KMS-11 (cell line): ENCODE measurements around the gene SUSD3.

ENCODE experiments used
- H2AFZ ChIP-seq: fragments of 200-600 bp; sonication (generic); 2 replicates; pipeline ENCODE4 v1.6.1; 2016; ENCODE audit warnings: antibody characterized with exemption, mixed run types, low read depth
- H3K27ac ChIP-seq: fragments of 200-600 bp; sonication (generic); 2 replicates; pipeline ENCODE4 v1.6.1; 2016; ENCODE audit warnings: mild to moderate bottlenecking, mixed run types
- H3K27me3 ChIP-seq: fragments of 200-600 bp; sonication (generic); 2 replicates; pipeline ENCODE4 v1.6.1; 2017; ENCODE audit warnings: mild to moderate bottlenecking, low read depth, mixed run types, moderate library complexity; ENCODE audit not compliant: insufficient read depth
- H3K36me3 ChIP-seq: fragments of 200-600 bp; sonication (generic); 2 replicates; pipeline ENCODE4 v1.6.1; 2017; ENCODE audit warnings: mild to moderate bottlenecking, mixed run types; ENCODE audit not compliant: insufficient read depth
- H3K4me1 ChIP-seq: fragments of 200-600 bp; sonication (generic); 2 replicates; pipeline ENCODE4 v1.6.1; 2016; ENCODE audit warnings: mild to moderate bottlenecking, low read depth, mixed run types; ENCODE audit not compliant: poor library complexity, severe bottlenecking
- H3K4me2 ChIP-seq: fragments of 200-600 bp; sonication (generic); 2 replicates; pipeline ENCODE4 v1.7.0; 2016; ENCODE audit warnings: mild to moderate bottlenecking, mixed run types
- H3K4me3 ChIP-seq: fragments of 200-600 bp; sonication (generic); IDR thresholded peaks from 2 replicates; pipeline ENCODE4 v1.6.1; 2017; ENCODE audit warnings: low read depth, low read length, mixed read lengths; ENCODE audit not compliant: insufficient read depth
- H3K79me2 ChIP-seq: fragments of 200-600 bp; sonication (generic); 2 replicates; pipeline ENCODE4 v1.6.1; 2016; ENCODE audit warnings: low read depth, mixed run types; ENCODE audit not compliant: insufficient read depth
- H3K9ac ChIP-seq: fragments of 200-600 bp; sonication (generic); 2 replicates; pipeline ENCODE4 v1.6.1; 2016; ENCODE audit warnings: mild to moderate bottlenecking, mixed run types
- H4K20me1 ChIP-seq: fragments of 200-600 bp; sonication (generic); 2 replicates; pipeline ENCODE4 v1.6.1; 2016; ENCODE audit warnings: mild to moderate bottlenecking, mixed run types; ENCODE audit not compliant: insufficient read depth
- CTCF ChIP-seq: fragments of 200-600 bp; sonication (generic); conservative IDR thresholded peaks from 2 replicates; pipeline ENCODE4 v1.6.1; 2017; ENCODE audit warnings: low read depth, mild to moderate bottlenecking, antibody characterized with exemption, low read length, moderate library complexity, mixed read lengths

SUSD3 gene

DNA sequence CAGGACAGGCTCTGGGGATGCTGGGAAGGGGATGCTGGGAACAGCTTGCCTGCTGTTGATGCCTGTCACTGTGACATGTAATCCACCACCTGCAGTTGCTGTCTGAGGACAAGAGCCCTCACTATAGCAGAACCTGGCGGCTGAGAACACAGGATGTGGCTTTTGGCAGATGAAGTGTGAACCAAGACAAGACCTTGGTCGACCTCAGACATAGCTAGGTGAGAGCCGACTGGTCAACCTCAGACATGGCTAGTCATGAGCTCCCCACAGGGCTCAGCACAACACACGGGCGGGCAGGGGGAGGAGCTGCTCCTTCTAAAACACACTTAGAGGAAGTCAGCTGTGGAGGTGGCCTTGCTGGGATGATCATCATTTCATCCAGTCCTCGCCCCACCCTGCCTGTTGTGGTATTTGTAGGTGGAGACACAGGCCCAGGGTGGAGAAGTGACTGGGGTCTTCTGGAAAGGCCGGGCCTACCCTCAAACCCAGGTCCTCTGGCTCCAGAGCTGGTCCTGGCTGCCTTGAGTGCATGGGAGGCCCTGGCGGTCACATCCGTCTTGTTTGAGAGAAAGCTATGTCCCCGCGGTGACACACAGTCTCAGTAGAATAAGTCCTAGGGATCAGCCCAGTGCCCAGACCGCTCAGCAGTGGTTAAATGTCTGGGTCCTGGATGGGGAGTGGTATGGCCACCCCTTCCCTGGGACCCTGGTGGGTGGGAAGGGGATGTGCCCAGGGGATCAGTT is 6.1 kb downstream of the SUSD3 start:
- Histone ChIP-seq H3K36me3 (no peaks in the 10 kb centered on the region), H3K27ac (peak overlapping the region; percentile 85), H3K4me3 (no peak overlapping the region), H3K27me3 (no peaks in the 10 kb centered on the region), H4K20me1 (no peaks in the 10 kb centered on the region), H3K4me2 (peak overlapping the region; percentile 68), H3K79me2 (0 out of 2 replicates have a peak, but pooled peaks cover 12% of the 10 kb centered on the region), H3K9ac (peak overlapping the region; percentile 18; the same call in 1 of the 2 replicates), H2AFZ (peak overlapping the region; percentile 43; the same call in 1 of the 2 replicates), H3K4me1 (peaks cover 65% of the 10 kb centered on the region)
- no peak for TF ChIP-seq CTCF

DNA sequence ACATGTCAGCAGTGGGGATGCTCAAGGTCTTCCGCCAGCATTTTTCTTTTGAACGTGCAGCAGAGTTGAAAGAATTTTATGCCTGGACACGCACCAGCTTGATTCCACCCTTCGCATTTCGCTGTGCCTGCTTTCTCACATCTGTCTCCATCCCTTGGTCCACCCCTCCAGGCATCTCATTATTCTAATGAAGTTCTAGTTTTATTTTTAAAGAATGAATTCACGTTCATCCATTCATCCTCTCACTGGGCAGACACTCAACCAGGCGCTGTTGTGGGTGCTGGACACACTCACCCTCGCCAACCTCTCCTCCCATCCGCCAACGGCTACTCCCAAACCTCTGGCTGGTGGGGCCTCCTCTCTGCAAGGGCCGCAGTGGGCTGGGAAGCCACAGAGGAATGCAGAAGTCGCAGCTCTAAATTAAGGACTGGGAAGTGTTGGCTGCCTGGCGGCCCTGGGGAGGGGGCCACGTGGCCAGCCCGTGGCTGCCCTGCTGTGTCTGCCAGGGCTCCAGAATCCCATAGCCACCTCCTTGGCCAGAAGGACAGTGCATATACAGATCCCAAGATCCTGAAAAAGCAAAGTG is 6.7 kb downstream of the SUSD3 start:
- H3K4me2 ChIP-seq = peak overlapping the region; percentile 68
- H3K27ac ChIP-seq = peak overlapping the region; percentile 85
- H3K36me3 ChIP-seq = no peaks in the 10 kb centered on the region
- 0 out of 2 replicates have a peak, but pooled peaks cover 12% of the 10 kb centered on the region for H3K79me2 ChIP-seq
- no peak for TF ChIP-seq CTCF
- H4K20me1 ChIP-seq = no peaks in the 10 kb centered on the region
- peaks cover 58% of the 10 kb centered on the region for H3K4me1 ChIP-seq
- H3K4me3 ChIP-seq = no peak overlapping the region
- H2AFZ ChIP-seq = no peak overlapping the region
- H3K27me3 ChIP-seq = no peaks in the 10 kb centered on the region
- H3K9ac ChIP-seq = no peak overlapping the region

DNA sequence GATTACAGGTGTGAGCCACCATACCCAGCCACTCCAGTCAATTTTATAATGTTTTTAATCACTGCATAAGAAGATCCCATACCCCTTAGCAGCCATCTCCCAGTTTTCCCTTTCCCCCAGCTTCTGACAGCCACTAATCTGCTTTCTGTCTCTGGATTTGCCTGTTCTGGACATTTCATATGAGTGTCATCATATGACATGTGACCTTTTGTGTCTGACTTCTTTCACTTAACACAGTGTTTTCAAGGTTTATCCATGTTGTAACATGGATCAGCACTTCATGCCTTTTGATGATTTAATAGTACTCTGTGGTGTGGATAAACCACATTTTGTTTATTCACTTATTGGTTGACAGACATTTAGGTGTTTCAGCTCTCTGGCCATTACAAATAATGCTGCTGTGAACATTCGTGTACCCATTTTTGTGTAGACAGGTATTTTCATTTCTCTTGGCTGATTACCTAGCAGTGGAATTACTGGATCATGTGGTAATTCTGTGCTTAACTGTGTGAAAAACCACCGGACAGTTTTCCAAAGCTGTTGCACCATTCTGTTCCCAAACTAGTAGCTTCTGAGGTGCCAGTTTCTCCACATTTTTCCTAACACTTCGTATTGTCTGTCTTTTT is 8.6 kb downstream of the SUSD3 start:
- Histone ChIP-seq H3K36me3 (no peaks in the 10 kb centered on the region), H3K4me2 (no peak overlapping the region), H2AFZ (no peak overlapping the region), H3K27me3 (no peaks in the 10 kb centered on the region), H3K9ac (no peak overlapping the region), H3K4me1 (peaks cover 50% of the 10 kb centered on the region), H3K27ac (no peak overlapping the region), H4K20me1 (no peaks in the 10 kb centered on the region), H3K79me2 (0 out of 2 replicates have a peak, but pooled peaks cover 12% of the 10 kb centered on the region), H3K4me3 (no peak overlapping the region)
- TF ChIP-seq CTCF = no peak

DNA sequence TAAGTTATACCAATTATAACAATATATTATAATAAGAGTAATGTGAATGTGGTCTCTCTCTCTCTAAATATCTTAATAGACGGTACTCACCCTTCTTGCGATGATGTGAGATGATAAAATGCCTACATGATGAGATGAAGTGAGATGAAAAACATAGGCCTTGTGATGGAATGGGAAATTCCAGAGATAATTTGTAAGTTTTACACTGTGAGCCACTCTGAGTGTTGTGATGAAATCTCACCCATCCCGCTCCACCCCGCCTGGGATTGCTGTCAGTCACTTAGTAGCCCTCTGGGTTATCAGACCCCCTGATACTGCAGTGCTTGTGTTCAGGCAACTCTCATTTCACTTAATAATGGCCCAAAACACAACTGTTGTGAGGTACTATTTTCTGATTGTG is 10.5 kb downstream of the SUSD3 start:
- Histone ChIP-seq H3K4me3 (no peak overlapping the region), H2AFZ (no peak overlapping the region), H4K20me1 (no peaks in the 10 kb centered on the region), H3K9ac (no peak overlapping the region), H3K36me3 (no peaks in the 10 kb centered on the region), H3K27me3 (no peaks in the 10 kb centered on the region), H3K4me2 (no peak overlapping the region), H3K27ac (no peak overlapping the region), H3K79me2 (no peaks in the 10 kb centered on the region), H3K4me1 (peaks cover 40% of the 10 kb centered on the region)
- TF ChIP-seq CTCF = no peak
